NCI-H82 (cell line): ENCODE results near the gene SMYD5.
"Not testable (repeated sequence)": the region's sequence is repeated elsewhere in the genome, so short reads cannot be mapped to it uniquely, and the experiment has no call there.

Source experiments
- DNase-seq: peaks from one replicate; lab custom pipeline; 2025; lab: John Stamatoyannopoulos, UW

SMYD5 gene

GRCh38 chr2:73214120-73215035, at the start of gene SMYD5:
Gene SMYD5 (plus strand): TSS chr2:73214245. CDS start chr2:73214267, 22 bp downstream.
- peak; percentile 93 for DNase-seq

GRCh38 chr2:73165978-73166377, 48.1 kb upstream of the SMYD5 start:
- peak; percentile 43 for DNase-seq

GRCh38 chr2:73166813-73167212, 47.2 kb upstream of the SMYD5 start:
- not testable (repeated sequence) for DNase-seq

GRCh38 chr2:73168348-73168747, 45.7 kb upstream of the SMYD5 start:
- not testable (repeated sequence) for DNase-seq

GRCh38 chr2:73170341-73170740, 43.7 kb upstream of the SMYD5 start:
- not testable (repeated sequence) for DNase-seq

GRCh38 chr2:73172963-73173362, 41.1 kb upstream of the SMYD5 start:
- DNase-seq, result no peak

GRCh38 chr2:73173781-73174180, 40.3 kb upstream of the SMYD5 start:
- no peak for DNase-seq

GRCh38 chr2:73174244-73174643, 39.8 kb upstream of the SMYD5 start:
- no peak for DNase-seq

GRCh38 chr2:73174941-73175662, 38.9 kb upstream of the SMYD5 start:
- DNase-seq, result no peak

GRCh38 chr2:73175663-73176204, 38.3 kb upstream of the SMYD5 start:
- peak; percentile 85 for DNase-seq

GRCh38 chr2:73176205-73176880, 37.7 kb upstream of the SMYD5 start:
- no peak for DNase-seq

GRCh38 chr2:73176881-73177644, 37.0 kb upstream of the SMYD5 start:
- peak; percentile 94 for DNase-seq

GRCh38 chr2:73177645-73178255, 36.3 kb upstream of the SMYD5 start:
- no peak for DNase-seq

GRCh38 chr2:73185965-73186364, 28.1 kb upstream of the SMYD5 start:
- DNase-seq, result no peak

GRCh38 chr2:73187549-73187948, 26.5 kb upstream of the SMYD5 start:
- peak; percentile 82 for DNase-seq

- DNase-seq, result no peak
Observed at GRCh38 chr2:73197579-73197978, 16.5 kb upstream of the SMYD5 start.

- not testable (repeated sequence) for DNase-seq
Observed at GRCh38 chr2:73200281-73200680, 13.8 kb upstream of the SMYD5 start.

GRCh38 chr2:73202156-73203054, 11.6 kb upstream of the SMYD5 start, which contains the start of gene NOTO:
Gene NOTO (plus strand): TSS chr2:73202574. CDS start chr2:73202667, 93 bp downstream.
- DNase-seq, result peak; percentile 25

- DNase-seq, result peak; percentile 79
Observed at GRCh38 chr2:73203055-73203681, 10.9 kb upstream of the SMYD5 start.
